Measurements from ENCODE around the gene CYBRD1. TPM values are rescaled to one million over a fixed set of nuclear protein-coding genes. Genes with fewer than 3 reads are reported as not detected.

Gene CYBRD1
- polyA plus RNA-seq, 1 donor from 2014 or later, result 0.18 TPM

DNA sequence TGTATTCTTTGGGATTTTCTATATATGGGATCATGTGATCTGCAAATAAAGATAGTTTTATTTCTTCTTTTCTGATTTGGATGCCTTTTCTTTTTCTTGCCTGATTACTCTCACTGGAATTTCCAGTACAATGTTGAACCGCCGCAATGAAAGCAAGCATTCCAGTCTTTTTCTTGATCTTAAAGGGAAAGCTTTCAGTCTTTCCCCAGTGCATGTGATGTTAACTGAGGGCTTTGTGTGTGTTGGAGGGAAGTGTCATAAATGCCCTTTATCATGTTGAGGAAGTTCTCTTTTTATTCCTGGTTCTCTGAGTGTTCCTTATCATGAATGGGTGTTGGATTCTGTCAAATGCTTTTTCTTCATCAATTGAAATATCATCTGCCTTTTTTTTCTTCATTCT, 16.9 kb upstream of the CYBRD1 start:
- H3K4me1 Mint-ChIP-seq, result peaks cover 0 to 6% (median 6%) of the 10 kb centered on the region in 3 donors
- no peaks in the 10 kb centered on the region for H3K27me3 Mint-ChIP-seq
- H3K36me3 Mint-ChIP-seq, result no peaks in the 10 kb centered on the region
- no peak overlapping the region for H3K27ac Mint-ChIP-seq
- no peaks in the 10 kb centered on the region for H3K9me3 Mint-ChIP-seq
- no peak overlapping the region for H3K4me3 Mint-ChIP-seq

DNA sequence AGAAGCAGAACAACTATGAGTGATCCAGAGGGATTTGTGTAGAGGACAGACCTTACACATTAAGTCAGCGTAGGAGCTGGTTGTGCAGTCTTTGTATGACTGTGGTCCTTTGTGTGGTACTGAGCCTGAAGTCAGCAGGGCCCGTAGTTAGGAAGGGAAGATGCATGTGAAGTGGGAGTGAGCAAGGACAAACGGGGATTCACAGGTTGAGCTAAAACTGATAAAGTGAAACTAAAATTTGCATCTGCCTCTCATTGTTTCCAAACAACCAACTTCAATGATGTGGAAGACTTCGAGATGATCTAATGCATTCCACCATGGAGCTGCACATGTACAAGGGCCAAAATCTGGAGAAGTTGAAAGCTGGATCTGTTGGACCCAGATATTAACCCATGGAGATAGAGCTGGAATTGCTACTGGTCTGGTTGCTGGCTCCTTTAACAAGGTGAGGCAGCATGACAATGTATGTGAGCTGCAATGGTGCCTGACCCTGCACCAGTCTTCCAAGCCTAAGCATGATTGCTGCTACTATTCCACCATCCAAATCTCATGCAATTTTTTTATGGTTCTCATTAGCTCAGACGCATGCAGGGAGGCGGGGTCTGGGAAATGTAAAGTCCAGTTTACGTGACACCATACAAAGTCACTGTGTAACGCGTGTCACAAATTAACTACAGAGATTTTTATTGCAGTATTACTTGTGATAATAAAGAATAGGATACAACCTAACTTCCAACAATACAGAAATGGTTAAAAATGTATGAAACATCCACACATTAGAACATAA, 12.1 kb upstream of the CYBRD1 start:
- Mint-ChIP-seq H3K4me3 (peak overlapping the region in 2 of 4 donors; percentile 44 to 67), H3K27ac (no peak overlapping the region)

DNA sequence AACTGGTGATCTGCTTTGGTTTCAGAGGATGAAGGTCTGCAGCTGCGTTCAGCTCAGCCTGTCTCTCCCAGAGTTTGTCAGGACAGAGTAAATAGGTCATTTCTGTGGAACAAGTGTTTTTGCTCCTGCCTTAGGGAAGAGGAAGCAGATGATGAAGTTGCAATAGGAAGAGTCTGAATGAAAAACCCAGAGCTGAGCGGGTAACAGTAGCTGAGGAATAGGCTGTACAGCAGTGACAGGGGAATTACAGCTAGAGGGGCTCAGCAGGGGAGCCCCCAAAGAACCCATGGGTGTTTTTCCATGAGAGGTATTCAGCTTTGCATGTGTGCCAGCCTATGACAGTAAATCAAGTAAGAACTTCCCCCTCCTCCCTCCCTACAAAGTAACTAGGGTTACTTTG, 10.3 kb upstream of the CYBRD1 start:
- Mint-ChIP-seq H3K36me3 (peaks cover 2% of the 10 kb centered on the region), H3K4me3 (no peak overlapping the region), H3K4me1 (peaks cover 7 to 15% (median 14%) of the 10 kb centered on the region in 3 donors), H3K27ac (no peak overlapping the region), H3K9me3 (no peaks in the 10 kb centered on the region), H3K27me3 (peaks cover 3% of the 10 kb centered on the region)

More for the DNA sequence above, 12.1 kb upstream of the CYBRD1 start:
- peaks cover 2% of the 10 kb centered on the region for H3K36me3 Mint-ChIP-seq
- H3K4me1 Mint-ChIP-seq, result peaks cover 7 to 15% (median 14%) of the 10 kb centered on the region in 3 donors
- no peaks in the 10 kb centered on the region for H3K9me3 Mint-ChIP-seq
- no peaks in the 10 kb centered on the region for H3K27me3 Mint-ChIP-seq

DNA sequence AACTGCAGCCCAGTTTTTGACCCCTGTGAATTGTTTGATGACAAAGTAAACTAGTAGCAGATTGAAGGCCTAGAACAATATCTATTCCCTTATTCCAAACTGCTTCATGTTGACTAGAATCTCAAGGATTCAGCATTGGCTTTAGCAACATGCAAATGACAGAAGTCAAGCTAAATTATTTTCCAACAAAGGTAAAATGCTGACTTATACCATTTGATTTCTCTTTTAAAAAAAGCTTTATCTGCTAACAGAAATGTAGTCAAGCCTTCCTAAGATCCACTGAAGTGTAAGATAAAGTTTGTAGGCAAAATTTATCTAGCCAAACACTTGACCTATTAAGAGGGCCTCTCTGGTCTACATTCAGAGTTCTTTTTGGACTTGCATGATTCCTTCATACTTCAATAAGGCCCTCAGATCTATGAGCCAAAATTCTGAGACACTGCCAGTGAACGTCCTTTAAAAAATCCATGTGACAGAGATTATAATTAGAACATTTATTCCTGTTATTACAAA, 9.5 kb upstream of the CYBRD1 start:
- Mint-ChIP-seq H3K4me3 (no peak overlapping the region), H3K27me3 (peaks cover 3% of the 10 kb centered on the region), H3K27ac (no peak overlapping the region), H3K9me3 (no peaks in the 10 kb centered on the region), H3K36me3 (peaks cover 2% of the 10 kb centered on the region), H3K4me1 (peaks cover 7 to 15% (median 14%) of the 10 kb centered on the region in 3 donors)

DNA sequence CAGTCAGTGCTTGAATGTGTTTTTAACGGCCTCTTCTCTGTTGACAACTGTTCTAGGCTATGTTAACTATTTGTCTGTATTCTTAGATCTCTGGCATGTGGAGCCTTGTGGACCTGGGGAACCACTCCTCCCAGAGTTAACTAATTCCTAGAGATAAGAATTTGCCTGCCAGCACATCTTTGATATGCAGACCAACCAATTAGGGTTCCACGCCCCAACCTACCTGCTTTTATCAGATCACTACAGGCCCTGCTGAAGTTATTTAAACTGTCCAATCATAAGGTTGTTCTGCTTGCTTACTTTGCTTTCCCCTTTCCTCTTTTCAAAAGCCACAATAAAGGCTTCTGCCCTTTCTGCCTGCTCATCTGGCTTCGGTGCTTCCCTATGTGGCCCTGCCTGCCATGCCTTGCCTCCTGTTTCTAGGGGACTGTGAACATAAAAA, 8.5 kb upstream of the CYBRD1 start:
- H3K4me3 Mint-ChIP-seq, result no peak overlapping the region
- peaks cover 4% of the 10 kb centered on the region for H3K27me3 Mint-ChIP-seq
- peaks cover 7 to 15% (median 14%) of the 10 kb centered on the region in 3 donors for H3K4me1 Mint-ChIP-seq
- no peak overlapping the region for H3K27ac Mint-ChIP-seq
- no peaks in the 10 kb centered on the region for H3K9me3 Mint-ChIP-seq
- H3K36me3 Mint-ChIP-seq, result peaks cover 2% of the 10 kb centered on the region

DNA sequence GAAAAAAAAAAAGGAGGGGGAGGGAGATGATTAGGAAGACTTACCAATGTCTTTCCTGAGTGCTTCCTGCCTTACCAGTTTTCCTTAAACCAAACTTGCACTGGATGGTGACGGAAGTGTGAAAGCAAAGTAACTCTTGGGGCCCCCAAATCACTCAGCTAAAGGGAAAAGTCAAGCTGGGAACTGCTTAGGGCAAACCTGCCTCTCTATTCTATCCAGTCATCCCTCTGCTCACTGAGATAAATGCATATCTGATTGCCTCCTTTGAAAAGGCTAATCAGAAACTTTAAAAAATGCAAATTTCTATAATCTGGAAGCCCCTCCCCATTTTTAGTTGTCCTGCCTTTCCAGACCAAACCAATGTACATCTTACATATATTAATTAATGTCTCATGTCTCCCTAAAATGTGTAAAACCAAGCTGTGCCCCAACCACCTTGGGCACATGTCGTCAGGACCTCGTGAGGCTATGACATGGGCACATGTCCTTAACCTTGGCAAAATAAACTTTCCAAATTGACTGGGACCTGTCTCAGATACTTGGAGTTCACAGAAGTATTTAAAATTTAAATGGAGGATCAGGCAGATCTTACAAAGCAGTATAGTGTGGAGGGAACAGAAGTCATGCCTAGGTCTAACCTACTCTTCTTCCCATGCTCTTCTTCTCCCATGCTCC, 7.2 kb upstream of the CYBRD1 start:
- Mint-ChIP-seq H3K27me3 (peaks cover 12% of the 10 kb centered on the region), H3K36me3 (peaks cover 2% of the 10 kb centered on the region), H3K4me1 (peaks cover 7 to 12% (median 12%) of the 10 kb centered on the region in 3 donors), H3K27ac (no peak overlapping the region), H3K9me3 (no peaks in the 10 kb centered on the region), H3K4me3 (no peak overlapping the region)

DNA sequence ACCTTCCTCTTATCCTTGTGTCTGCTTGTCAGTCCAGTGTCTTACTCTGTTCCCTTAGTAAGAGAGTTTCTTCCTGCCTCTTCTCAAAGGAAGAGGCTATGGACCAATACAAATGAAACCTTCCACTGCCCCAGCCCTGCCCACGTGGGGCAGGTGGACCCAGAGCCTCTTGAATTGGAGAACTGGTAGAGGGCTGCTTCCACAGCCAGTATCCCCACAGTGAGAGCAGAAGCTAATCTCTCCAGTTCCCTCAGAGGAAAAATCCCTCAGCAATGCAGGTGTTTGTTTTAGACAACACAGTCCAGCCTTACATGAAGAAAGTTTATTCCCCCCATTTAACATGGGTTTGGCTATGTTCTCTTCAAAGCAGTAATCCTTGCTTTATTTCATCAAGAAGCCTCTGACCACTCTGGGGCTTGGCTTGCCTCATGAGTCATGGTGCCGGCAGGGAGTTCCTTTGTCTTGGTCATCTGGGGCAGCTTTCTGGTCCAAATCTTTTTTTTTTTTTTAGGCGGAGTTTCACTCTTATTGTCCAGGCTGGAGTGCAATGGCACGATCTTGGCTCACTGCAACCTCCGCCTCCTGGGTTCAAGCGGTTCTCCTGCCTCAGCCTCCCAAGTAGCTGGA, 6.5 kb upstream of the CYBRD1 start:
- peaks cover 12% of the 10 kb centered on the region for H3K27me3 Mint-ChIP-seq
- peaks cover 2% of the 10 kb centered on the region for H3K36me3 Mint-ChIP-seq
- no peak overlapping the region for H3K27ac Mint-ChIP-seq
- H3K9me3 Mint-ChIP-seq, result no peaks in the 10 kb centered on the region
- peaks cover 7 to 9% (median 9%) of the 10 kb centered on the region in 3 donors for H3K4me1 Mint-ChIP-seq
- no peak overlapping the region for H3K4me3 Mint-ChIP-seq

DNA sequence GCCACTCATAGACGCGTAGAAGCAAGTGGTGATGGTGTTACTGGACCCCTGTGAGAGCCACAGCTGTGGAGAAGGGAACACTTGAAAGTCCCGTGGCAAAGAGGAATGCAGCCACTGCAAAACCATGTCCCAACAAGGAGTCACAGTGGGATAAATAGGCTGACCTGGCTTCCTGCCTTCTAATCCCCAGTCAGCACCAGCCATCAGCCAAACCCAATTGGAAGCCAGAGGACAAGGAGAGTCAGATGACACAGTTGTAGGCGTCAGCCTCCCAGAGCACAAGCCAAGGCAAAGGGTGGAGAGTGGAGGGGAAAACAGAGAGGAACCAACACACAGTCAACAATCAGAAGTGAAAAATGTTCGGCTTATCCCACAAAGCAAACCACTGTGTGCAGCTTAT, 5.5 kb upstream of the CYBRD1 start:
- Mint-ChIP-seq H3K4me3 (no peak overlapping the region), H3K9me3 (no peaks in the 10 kb centered on the region), H3K27ac (no peak overlapping the region), H3K27me3 (peaks cover 15% of the 10 kb centered on the region), H3K4me1 (peaks cover 7 to 11% (median 11%) of the 10 kb centered on the region in 3 donors), H3K36me3 (no peaks in the 10 kb centered on the region)

DNA sequence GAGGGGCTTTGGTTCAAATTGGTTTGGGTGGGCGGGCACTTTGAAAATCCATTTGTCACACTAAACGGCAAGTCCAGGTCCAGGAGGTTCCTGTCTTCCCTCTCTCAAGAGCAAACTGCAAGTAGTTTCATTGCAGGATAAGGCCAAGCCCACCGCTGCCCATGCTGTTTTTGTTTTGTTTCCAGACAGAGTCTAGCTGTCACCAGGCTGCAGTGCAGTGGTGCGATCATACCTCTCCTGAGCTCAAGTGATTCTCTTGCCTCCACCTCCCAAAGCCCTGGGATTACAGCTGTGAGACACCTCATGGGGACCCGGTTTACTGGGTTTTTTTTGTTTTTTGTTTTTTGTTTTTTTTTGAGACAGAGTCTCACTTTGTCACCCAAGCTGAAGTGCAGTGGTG, 1.8 kb upstream of the CYBRD1 start:
- no peak overlapping the region for H3K27ac Mint-ChIP-seq
- H3K9me3 Mint-ChIP-seq, result no peaks in the 10 kb centered on the region
- peaks cover 40% of the 10 kb centered on the region for H3K27me3 Mint-ChIP-seq
- H3K4me1 Mint-ChIP-seq, result peaks cover 0 to 9% (median 5%) of the 10 kb centered on the region in 3 donors
- H3K4me3 Mint-ChIP-seq, result peak overlapping the region in 1 of 4 donors; percentile 77
- no peaks in the 10 kb centered on the region for H3K36me3 Mint-ChIP-seq

DNA sequence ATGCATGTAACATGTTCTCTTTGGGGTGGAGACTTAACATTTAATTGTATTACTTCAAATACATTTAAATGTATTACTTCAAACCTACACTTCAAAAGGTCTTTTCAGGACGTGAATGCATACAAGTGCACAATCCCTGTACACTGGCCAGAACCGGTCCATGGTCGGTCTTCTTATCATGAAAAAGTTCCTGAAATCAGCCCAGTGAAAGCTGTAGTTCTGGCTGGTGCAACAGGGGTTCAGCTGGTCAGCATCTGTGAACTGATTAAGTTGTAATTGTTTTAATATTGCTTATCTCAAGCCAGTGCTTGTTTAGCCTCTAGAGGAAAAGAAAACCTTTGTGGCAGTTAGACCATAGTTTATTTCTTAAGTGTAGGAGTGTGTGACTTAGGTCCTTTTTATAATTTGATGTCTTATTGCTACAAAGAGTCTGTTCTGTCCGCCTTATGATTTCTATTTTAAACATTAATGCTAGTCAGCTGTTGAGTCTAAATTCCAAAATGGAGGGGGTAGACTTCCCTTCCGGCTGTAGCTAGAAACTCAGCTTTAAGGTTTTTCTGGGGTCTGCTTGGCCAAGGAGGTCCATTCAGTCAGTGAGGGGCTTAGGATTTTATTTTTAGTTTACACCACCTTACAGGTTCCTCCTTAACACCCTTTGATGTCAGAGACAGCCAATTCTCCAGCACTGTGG, 768 bp upstream of the CYBRD1 start:
- Mint-ChIP-seq H3K27ac (peak overlapping the region in 1 of 3 donors; percentile 81), H3K36me3 (no peaks in the 10 kb centered on the region), H3K9me3 (no peaks in the 10 kb centered on the region), H3K27me3 (peaks cover 37% of the 10 kb centered on the region), H3K4me3 (peak overlapping the region; percentile 57 to 95 (median 86)), H3K4me1 (peaks cover 0 to 9% (median 5%) of the 10 kb centered on the region in 3 donors)

DNA sequence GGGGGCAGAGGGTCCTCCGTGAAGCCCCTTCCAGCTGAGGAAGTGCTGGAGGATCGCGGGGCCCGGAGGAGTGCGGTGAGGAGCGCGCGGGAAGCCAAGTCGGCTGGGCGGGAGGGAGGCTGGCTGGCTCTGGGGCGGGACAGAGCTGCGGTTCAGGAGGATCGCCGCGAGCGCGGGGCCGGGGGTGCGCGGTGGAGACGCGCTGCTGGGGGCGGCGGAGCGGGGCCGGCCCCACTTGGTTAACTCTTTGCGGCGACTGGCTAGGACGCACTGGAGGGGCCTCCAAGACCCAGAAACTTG, 464 bp downstream of the CYBRD1 start:
- no peak overlapping the region for H3K27ac Mint-ChIP-seq
- peaks cover 37% of the 10 kb centered on the region for H3K27me3 Mint-ChIP-seq

DNA sequence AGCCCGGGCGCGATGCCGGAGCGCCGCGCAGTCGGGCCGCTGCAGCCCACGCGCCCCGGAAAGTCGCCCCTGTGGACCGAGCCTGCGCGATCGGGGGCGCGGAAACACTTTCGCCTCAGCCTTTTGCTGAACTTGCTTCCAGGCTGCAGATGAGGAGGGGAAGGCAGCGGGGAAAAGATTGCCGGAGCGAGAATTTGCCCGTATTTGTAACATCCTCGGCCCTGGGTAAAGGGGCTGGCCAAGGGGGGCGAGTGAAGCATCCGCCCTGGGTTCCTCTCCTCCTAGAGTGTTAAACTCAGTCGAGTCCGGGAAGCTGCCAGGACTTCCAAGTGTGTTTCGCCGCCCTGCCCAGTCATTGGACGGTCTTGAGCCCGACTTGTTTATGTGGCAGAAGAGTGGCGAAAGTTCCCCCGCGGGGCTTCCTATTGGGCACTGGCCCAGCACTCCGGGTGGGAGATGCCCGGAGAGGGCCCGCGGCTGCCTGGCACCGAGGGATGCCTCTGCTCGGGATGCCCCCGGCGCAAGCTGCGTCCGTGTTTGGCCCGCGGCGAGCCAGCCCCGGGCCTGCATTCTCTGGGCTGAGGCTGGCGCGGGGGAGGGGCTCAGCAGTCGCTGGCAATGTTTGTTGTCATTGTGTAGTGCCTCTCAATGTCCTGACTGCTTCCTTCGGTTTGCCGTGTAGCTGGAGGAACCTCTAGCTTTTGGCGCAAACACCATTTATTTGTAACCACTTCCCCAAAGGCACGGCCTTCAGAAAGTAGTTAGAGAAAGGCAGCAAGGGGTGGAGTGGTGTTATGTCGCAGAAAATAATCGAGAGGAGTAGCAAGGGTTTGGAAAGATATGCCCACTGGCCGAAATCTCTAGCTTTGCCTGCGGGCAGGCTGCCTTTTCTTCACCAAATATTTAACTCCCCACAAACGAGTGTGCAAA, 1.1 kb downstream of the CYBRD1 start:
- peaks cover 39% of the 10 kb centered on the region for H3K27me3 Mint-ChIP-seq
- no peaks in the 10 kb centered on the region for H3K36me3 Mint-ChIP-seq
- H3K4me3 Mint-ChIP-seq, result peak overlapping the region; percentile 31 to 95 (median 86)
- H3K9me3 Mint-ChIP-seq, result no peaks in the 10 kb centered on the region
- peaks cover 0 to 9% (median 6%) of the 10 kb centered on the region in 3 donors for H3K4me1 Mint-ChIP-seq
- H3K27ac Mint-ChIP-seq, result no peak overlapping the region

More for the DNA sequence above, 464 bp downstream of the CYBRD1 start:
- peaks cover 0 to 9% (median 6%) of the 10 kb centered on the region in 3 donors for H3K4me1 Mint-ChIP-seq
- peak overlapping the region in 3 of 4 donors; percentile 80 to 95 (median 91) for H3K4me3 Mint-ChIP-seq
- H3K36me3 Mint-ChIP-seq, result no peaks in the 10 kb centered on the region
- H3K9me3 Mint-ChIP-seq, result no peaks in the 10 kb centered on the region

DNA sequence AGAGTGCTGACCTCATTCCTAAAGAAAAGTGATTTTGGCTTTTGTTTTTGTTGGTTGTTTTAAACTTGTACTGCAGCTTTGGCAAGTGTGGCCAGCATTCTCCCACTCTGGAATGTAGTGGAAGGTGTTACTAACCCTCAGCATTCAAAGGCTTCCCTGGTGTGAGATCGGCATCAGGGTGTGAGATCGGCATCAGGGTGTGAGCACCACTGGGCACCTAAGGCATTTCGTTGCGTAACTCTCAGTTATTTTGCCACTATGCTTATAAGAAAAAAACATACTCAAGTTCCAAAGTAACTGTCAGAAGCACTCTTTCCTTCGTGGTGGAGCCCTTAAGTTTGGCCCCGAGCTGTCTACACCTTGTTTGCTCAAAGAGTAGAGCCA, 1.7 kb downstream of the CYBRD1 start:
- Mint-ChIP-seq H3K36me3 (no peaks in the 10 kb centered on the region), H3K27me3 (peaks cover 42% of the 10 kb centered on the region), H3K27ac (no peak overlapping the region), H3K9me3 (no peaks in the 10 kb centered on the region), H3K4me3 (peak overlapping the region; percentile 31 to 91 (median 80)), H3K4me1 (peaks cover 0 to 9% (median 6%) of the 10 kb centered on the region in 3 donors)

DNA sequence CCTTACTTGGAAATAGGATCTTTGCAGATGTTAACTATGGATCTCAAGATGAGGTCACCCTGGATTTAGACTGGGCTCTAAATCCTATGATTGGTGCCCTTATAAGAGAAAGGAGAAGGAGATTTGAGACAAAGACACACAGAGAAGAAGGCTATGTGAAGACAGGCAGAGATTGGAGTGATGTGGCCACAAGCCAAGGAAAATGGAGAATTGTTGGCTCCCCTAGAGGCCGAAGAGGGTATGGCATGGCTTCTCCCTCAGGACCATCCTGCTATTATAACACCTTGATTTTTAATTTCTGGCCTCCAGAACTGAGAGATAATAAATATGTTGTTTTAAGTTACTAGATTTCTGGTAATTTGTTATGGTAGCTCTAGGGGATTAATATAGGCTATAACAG, 7.6 kb downstream of the CYBRD1 start:
- H3K27me3 Mint-ChIP-seq, result peaks cover 15% of the 10 kb centered on the region
- H3K4me1 Mint-ChIP-seq, result peaks cover 0 to 1% (median 0%) of the 10 kb centered on the region in 3 donors
- no peak overlapping the region for H3K4me3 Mint-ChIP-seq
- no peak overlapping the region for H3K27ac Mint-ChIP-seq
- H3K36me3 Mint-ChIP-seq, result no peaks in the 10 kb centered on the region
- H3K9me3 Mint-ChIP-seq, result peaks cover 0 to 5% (median 3%) of the 10 kb centered on the region in 3 donors
